HepG2 (cell line): ENCODE results near the gene SPECC1L. TPM values are rescaled to one million over a fixed set of nuclear protein-coding genes. Genes with fewer than 3 reads are reported as not detected.
A peak's percentile ranks its signal among the peaks of the same experiment; 100 is the strongest.

Source experiments
- GATAD1 ChIP-seq: IDR thresholded peaks from 2 replicates; pipeline ENCODE4 v1.6.1; 2016; ENCODE audit warnings: missing genetic modification reagents, missing compliant biosample characterization
- KLF12 ChIP-seq: sonication (generic); formaldehyde crosslinking; IDR thresholded peaks from 2 replicates; pipeline ENCODE4 v1.4.0; 2020; ENCODE audit warnings: missing genetic modification reagents, borderline replicate concordance
- NPAS2 ChIP-seq: sonication (generic); formaldehyde crosslinking; IDR thresholded peaks from 2 replicates; pipeline ENCODE4 v1.8.0; 2022; ENCODE audit warnings: mild to moderate bottlenecking, missing genetic modification reagents, borderline replicate concordance
- PHF5A ChIP-seq: IDR thresholded peaks from one replicate; pipeline ENCODE4 v1.6.1; 2018; ENCODE audit warnings: low read depth, missing genetic modification reagents; ENCODE audit not compliant: unreplicated experiment
- RAD21 ChIP-seq: fragments of 450-650 bp; formaldehyde crosslinking; IDR thresholded peaks from 2 replicates; pipeline ENCODE4 v1.5.0; 2020; ENCODE audit warnings: mild to moderate bottlenecking
- RCOR2 ChIP-seq: IDR thresholded peaks from 2 replicates; pipeline ENCODE4 v1.6.1; 2016; ENCODE audit warnings: missing biosample characterization, missing genetic modification reagents
- SYNCRIP ChIP-seq: fragments of 200-400 bp; formaldehyde crosslinking; IDR thresholded peaks from 2 replicates; pipeline ENCODE4 v1.6.1; 2018; ENCODE audit warnings: mild to moderate bottlenecking, low read depth, low read length; ENCODE audit not compliant: insufficient read depth
- TRIM24 ChIP-seq: sonication (generic); formaldehyde crosslinking; IDR thresholded peaks from 2 replicates; pipeline ENCODE4 v1.8.0; 2022; ENCODE audit warnings: mild to moderate bottlenecking, missing genetic modification reagents
- WIZ ChIP-seq: sonication (generic); formaldehyde crosslinking; IDR thresholded peaks from 2 replicates; pipeline ENCODE4 v1.5.1; 2020; ENCODE audit warnings: mild to moderate bottlenecking, missing genetic modification reagents
- ZNF251 ChIP-seq: sonication (generic); formaldehyde crosslinking; IDR thresholded peaks from 2 replicates; pipeline ENCODE4 v1.9.0; 2021; ENCODE audit warnings: mild to moderate bottlenecking, missing genetic modification reagents
- ZNF331 ChIP-seq: sonication (generic); formaldehyde crosslinking; IDR thresholded peaks from 2 replicates; pipeline ENCODE4 v1.4.0; 2020; ENCODE audit warnings: missing genetic modification reagents
- ZNF33B ChIP-seq: sonication (generic); formaldehyde crosslinking; IDR thresholded peaks from 2 replicates; pipeline ENCODE4 v1.5.1; 2020; ENCODE audit warnings: mild to moderate bottlenecking, missing genetic modification reagents
- ZNF607 ChIP-seq: sonication (generic); formaldehyde crosslinking; IDR thresholded peaks from 2 replicates; pipeline ENCODE4 v1.5.1; 2020; ENCODE audit warnings: missing genetic modification reagents, mild to moderate bottlenecking, borderline replicate concordance
- polyA plus RNA-seq, 8 experiments: library from polyadenylated mRNA; depleted of rRNA in 3 of 8; stranded (reverse) in 7 of 8; unstranded in 1 of 8; fragments of >200 nt; fragmentation: Illumina TruSeq in 4 of 8; extraction: Trizol in 4 of 8; gene quantifications; 2 replicates each; pipeline versions ENCODE4 v1.2.1 to v1.2.3, GENCODE V29; 2011 to 2016; ENCODE audit warnings: low read depth in 4 of 8, missing spikeins in 1 of 8, mixed read lengths in 1 of 8; ENCODE audit not compliant: insufficient read depth in 1 of 8
- total RNA-seq, 5 experiments: library from RNA; depleted of rRNA; stranded (reverse); fragments of >200 nt; fragmentation: Illumina TruSeq; extraction: Trizol; gene quantifications; 2 replicates each; pipeline ENCODE4 v1.2.3, GENCODE V29; 2016; ENCODE audit warnings: low read depth in 1 of 5
- TF ChIP-seq, protein P1 (sequence below), 2 experiments: IDR thresholded peaks; 2 replicates each; pipeline ENCODE4 v1.6.1; 2011 to 2012; ENCODE audit warnings: low read length in 2 of 2, borderline replicate concordance in 1 of 2, low read depth in 1 of 2, mild to moderate bottlenecking in 1 of 2, moderate library complexity in 1 of 2
- TF ChIP-seq, protein P2 (sequence below): sonication (generic); formaldehyde crosslinking; IDR thresholded peaks from 2 replicates; pipeline ENCODE4 v1.4.0; 2020; ENCODE audit warnings: missing genetic modification reagents, mild to moderate bottlenecking, borderline replicate concordance
- TF ChIP-seq, protein P3 (sequence below): sonication (generic); formaldehyde crosslinking; IDR thresholded peaks from 2 replicates; pipeline ENCODE4 v1.8.1; 2023; ENCODE audit warnings: mild to moderate bottlenecking, missing genetic modification reagents
- TF ChIP-seq, protein P4 (sequence below): sonication (generic); formaldehyde crosslinking; IDR thresholded peaks from 2 replicates; pipeline ENCODE4 v1.4.0; 2020; ENCODE audit warnings: missing genetic modification reagents
- TF ChIP-seq, protein P5 (sequence below): sonication (generic); formaldehyde crosslinking; IDR thresholded peaks from 2 replicates; pipeline ENCODE4 v1.5.0; 2020; ENCODE audit warnings: mild to moderate bottlenecking, missing genetic modification reagents

Gene SPECC1L
- total and polyA plus RNA-seq, 2 of the 13 experiments (the other 11 are each of a cell fraction or from before 2014, with no cell fraction given) = 14.1 to 30.3 TPM

DNA sequence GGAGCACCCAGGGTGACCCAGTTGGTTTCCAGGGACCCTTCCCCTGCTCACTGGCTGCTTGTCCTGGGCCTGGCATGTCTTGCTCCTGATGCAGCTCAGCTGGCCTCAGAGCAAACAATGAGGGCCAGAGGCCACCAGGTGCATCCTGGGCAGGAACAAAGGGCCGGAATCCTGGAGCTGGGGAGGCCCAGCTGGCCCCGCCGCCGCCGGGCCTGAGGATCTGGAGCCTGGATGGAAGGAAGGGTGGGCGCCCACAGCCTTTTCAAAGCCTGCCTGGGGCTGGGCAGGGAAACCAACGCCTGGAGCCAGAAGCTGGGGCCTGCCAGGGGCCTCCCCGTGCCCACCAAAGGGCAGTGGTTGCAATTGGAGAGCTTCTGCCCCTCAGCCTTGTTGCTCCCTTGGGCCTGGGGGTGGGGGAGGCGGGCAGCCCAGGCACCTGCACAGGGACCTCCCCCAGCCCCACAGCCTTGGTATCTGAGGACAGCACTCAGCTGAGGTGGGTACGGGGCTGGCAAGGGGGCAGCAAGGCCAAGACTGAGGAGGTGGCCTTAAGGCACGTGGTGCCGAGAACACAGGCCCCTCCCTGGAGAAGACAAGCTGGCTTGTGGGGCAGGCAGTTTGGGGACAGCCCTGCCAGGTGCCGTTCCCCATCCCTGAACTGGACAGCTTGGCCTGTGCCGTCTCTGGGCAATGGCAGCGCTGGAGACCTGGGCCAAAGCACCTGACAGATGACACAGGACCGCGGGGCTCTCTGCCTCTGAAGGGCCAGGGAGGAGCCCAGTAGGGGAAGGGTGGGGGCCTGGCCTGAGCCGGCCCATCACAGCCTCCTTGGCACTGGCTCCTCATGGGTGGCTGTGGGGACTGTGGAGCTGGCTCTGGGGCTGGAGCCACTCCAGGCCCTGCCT, 149.7 kb downstream of the SPECC1L start (continued):
- TF ChIP-seq RAD21 (CRISPR knock-in tag) = no peak
- TF ChIP-seq, protein P1, sequence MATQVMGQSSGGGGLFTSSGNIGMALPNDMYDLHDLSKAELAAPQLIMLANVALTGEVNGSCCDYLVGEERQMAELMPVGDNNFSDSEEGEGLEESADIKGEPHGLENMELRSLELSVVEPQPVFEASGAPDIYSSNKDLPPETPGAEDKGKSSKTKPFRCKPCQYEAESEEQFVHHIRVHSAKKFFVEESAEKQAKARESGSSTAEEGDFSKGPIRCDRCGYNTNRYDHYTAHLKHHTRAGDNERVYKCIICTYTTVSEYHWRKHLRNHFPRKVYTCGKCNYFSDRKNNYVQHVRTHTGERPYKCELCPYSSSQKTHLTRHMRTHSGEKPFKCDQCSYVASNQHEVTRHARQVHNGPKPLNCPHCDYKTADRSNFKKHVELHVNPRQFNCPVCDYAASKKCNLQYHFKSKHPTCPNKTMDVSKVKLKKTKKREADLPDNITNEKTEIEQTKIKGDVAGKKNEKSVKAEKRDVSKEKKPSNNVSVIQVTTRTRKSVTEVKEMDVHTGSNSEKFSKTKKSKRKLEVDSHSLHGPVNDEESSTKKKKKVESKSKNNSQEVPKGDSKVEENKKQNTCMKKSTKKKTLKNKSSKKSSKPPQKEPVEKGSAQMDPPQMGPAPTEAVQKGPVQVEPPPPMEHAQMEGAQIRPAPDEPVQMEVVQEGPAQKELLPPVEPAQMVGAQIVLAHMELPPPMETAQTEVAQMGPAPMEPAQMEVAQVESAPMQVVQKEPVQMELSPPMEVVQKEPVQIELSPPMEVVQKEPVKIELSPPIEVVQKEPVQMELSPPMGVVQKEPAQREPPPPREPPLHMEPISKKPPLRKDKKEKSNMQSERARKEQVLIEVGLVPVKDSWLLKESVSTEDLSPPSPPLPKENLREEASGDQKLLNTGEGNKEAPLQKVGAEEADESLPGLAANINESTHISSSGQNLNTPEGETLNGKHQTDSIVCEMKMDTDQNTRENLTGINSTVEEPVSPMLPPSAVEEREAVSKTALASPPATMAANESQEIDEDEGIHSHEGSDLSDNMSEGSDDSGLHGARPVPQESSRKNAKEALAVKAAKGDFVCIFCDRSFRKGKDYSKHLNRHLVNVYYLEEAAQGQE (IDR thresholded peaks at IDR 0.05; ENCODE audit: borderline replicate concordance in 1 of 2, low read depth in 1 of 2, low read length in 2 of 2) = no peak
- TF ChIP-seq SYNCRIP = no peak
- TF ChIP-seq, protein P2, sequence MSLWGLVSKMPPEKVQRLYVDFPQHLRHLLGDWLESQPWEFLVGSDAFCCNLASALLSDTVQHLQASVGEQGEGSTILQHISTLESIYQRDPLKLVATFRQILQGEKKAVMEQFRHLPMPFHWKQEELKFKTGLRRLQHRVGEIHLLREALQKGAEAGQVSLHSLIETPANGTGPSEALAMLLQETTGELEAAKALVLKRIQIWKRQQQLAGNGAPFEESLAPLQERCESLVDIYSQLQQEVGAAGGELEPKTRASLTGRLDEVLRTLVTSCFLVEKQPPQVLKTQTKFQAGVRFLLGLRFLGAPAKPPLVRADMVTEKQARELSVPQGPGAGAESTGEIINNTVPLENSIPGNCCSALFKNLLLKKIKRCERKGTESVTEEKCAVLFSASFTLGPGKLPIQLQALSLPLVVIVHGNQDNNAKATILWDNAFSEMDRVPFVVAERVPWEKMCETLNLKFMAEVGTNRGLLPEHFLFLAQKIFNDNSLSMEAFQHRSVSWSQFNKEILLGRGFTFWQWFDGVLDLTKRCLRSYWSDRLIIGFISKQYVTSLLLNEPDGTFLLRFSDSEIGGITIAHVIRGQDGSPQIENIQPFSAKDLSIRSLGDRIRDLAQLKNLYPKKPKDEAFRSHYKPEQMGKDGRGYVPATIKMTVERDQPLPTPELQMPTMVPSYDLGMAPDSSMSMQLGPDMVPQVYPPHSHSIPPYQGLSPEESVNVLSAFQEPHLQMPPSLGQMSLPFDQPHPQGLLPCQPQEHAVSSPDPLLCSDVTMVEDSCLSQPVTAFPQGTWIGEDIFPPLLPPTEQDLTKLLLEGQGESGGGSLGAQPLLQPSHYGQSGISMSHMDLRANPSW = no peak
- TF ChIP-seq GATAD1 (CRISPR knock-in tag) = no peak
- TF ChIP-seq ZNF33B = no peak
- TF ChIP-seq ZNF251 (CRISPR knock-in tag) = no peak
- TF ChIP-seq, protein P3, sequence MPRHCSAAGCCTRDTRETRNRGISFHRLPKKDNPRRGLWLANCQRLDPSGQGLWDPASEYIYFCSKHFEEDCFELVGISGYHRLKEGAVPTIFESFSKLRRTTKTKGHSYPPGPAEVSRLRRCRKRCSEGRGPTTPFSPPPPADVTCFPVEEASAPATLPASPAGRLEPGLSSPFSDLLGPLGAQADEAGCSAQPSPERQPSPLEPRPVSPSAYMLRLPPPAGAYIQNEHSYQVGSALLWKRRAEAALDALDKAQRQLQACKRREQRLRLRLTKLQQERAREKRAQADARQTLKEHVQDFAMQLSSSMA (CRISPR knock-in tag) = no peak
- TF ChIP-seq, protein P4, sequence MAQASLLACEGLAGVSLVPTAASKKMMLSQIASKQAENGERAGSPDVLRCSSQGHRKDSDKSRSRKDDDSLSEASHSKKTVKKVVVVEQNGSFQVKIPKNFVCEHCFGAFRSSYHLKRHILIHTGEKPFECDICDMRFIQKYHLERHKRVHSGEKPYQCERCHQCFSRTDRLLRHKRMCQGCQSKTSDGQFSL = no peak
- TF ChIP-seq WIZ = no peak
- no peak for TF ChIP-seq TRIM24 (CRISPR knock-in tag)
- TF ChIP-seq PHF5A (CRISPR knock-in tag) = no peak
- no peak for TF ChIP-seq ZNF607 (CRISPR knock-in tag)
- TF ChIP-seq KLF12 (CRISPR knock-in tag) = no peak
- no peak for TF ChIP-seq NPAS2 (CRISPR knock-in tag)
- TF ChIP-seq, protein P5, sequence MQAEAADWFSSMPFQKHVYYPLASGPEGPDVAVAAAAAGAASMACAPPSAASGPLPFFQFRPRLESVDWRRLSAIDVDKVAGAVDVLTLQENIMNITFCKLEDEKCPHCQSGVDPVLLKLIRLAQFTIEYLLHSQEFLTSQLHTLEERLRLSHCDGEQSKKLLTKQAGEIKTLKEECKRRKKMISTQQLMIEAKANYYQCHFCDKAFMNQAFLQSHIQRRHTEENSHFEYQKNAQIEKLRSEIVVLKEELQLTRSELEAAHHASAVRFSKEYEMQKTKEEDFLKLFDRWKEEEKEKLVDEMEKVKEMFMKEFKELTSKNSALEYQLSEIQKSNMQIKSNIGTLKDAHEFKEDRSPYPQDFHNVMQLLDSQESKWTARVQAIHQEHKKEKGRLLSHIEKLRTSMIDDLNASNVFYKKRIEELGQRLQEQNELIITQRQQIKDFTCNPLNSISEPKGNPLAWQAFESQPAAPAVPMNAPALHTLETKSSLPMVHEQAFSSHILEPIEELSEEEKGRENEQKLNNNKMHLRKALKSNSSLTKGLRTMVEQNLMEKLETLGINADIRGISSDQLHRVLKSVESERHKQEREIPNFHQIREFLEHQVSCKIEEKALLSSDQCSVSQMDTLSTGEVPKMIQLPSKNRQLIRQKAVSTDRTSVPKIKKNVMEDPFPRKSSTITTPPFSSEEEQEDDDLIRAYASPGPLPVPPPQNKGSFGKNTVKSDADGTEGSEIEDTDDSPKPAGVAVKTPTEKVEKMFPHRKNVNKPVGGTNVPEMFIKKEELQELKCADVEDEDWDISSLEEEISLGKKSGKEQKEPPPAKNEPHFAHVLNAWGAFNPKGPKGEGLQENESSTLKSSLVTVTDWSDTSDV (CRISPR knock-in tag) = 0 out of 2 replicates have a peak, but pooled peaks have one; percentile 30
- 0 out of 2 replicates have a peak, but pooled peaks have one; percentile 42 for TF ChIP-seq RCOR2 (CRISPR knock-in tag)
- peak; percentile 22; the same call in 1 of the 2 replicates for TF ChIP-seq ZNF331
